ENCODE data around the gene HMGXB3.
"Not testable (repeated sequence)": the region's sequence is repeated elsewhere in the genome, so short reads cannot be mapped to it uniquely, and the experiment has no call there.

HMGXB3 gene

DNA sequence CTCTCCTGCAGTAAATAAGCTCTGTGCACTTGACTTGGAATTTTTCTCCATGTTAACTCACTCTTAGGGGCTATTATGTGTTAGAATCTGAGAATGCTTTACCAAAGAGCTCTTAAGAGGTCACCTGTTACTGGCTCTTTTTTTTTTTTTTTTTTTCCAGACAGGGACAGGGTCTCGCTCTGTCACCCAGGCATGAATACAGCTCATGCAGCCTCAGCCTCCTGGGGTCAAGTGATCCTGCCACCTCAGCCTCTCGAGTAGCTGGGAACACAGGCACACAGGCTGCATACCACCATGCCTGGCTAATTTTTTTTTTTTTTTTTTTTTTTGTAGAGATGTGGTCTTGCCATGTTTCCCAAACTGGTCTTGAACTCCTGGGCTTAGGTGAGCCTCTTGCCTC lies 22.1 kb downstream of the HMGXB3 start:
- no peak for DNase-seq

DNA sequence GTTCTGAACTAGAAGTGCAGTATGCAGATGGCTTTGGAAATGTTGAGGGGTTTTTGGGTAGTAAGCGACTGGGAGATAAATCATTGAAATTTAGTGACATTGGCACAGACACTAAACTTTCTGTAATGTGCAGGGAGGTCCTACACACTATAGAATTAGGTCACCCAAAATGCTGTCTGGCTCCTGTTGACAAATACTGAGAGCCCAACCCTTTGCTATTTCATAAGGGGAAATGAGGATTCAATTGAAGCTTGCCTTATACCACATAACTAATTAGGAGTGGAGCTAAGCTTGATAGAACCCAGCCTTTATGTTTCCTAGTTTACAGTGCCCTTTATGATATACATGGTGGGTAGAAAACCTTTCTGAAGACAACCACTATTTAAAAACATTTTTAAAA lies 22.6 kb downstream of the HMGXB3 start:
- DNase-seq = no peak

DNA sequence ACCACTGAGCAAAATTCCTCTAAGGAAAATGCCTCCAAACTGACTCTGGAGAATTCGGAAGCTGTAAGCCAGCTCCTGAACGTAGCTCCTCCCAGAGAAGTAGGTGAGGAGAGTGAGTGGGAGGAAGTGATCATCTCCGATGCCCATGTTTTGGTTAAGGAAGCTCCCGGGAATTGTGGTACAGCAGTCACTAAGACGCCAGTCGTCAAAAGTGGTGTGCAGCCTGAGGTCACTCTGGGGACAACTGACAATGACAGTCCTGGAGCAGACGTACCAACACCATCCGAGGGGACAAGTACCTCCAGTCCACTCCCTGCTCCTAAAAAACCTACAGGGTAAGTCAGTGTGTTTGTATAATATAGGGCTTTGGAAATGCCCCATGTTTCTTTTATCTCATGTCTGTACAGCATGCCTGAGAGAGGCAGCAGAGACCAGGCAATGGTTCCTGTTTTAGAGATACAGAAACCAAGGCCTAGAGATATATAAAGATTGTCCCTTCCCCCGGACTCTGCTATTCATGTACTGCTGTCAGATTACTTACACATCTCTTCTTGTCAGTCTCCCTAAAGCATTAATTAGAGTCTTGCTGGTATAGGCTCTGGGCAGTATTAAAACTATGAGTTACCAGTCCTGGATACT lies 23.9 kb downstream of the HMGXB3 start:
- DNase-seq = no peak

DNA sequence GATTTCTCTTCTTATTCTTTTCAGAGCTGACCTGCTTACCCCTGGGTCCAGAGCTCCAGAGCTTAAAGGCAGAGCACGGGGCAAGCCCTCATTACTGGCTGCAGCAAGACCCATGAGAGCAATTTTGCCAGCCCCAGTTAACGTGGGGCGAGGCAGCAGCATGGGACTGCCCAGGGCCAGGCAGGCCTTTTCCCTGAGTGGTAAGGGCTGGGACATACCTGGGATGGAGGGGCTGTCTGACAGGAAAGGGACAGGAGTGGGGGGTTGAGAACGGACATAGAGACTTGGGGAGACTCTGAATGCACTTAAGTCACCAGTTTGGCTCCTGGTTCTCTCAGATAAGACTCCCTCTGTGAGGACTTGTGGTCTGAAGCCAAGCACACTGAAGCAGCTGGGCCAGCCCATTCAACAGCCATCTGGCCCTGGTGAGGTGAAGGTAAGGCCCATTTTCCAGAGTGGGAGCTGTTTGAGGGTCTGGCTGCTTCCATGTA lies 26.2 kb downstream of the HMGXB3 start:
- DNase-seq = no peak

DNA sequence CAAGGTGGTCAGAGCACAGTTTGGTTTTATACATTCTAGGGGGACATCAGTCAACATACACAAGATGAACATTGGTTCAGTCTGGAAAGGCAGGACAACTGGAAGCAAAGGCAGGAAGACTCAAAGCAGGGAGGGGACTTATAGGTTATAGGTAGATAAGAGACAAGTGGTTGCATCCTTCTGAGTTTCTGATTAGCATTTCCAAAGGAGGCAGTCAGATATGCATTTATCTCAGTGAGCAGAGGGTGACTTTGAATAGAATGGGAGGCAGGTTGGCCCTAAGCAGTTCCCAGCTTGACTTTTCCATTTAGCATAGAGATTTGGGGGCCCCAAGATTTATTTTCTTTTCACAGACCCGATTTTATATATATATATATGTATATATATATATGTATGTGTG lies 27.5 kb downstream of the HMGXB3 start:
- DNase-seq = not testable (repeated sequence)

DNA sequence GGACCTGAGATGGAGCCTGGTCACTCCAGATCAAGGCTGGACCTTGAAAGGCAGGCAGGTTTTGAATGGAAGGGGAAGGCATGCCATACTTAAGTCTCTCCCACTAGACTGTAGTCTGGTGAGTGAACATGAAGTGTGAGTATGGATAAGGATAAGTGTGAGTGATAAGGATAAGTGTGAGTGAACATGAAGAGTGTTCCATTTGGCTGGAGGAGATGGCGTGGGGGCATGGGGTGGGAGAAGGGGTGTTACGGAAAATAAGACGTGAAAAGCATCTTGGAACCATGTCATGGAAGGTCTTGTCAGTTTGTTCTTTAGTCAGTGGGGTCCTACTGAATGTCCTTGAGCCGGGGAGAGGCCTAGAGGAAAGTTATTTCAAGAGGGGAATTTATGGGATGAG lies 32.8 kb downstream of the HMGXB3 start:
- DNase-seq = no peak

DNA sequence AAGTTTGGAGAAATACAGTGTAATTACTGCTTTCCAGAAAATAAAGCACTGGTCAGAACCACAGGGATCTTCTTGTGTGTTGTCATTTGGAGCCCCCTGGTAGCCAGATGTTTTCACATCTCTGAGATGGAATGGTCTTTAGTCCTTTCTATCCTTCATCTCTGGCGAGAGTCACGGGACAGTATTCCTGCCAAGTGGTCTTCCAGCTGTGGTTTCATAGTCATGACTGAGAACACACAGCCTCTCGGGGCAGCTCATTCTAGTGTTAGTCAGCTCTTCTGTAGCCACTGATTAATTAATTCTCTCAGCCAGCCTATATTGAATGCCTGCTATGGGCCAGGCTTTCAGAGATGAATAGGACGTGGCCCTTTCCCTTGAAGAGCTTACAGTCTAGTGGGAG lies 34.1 kb downstream of the HMGXB3 start:
- no peak for DNase-seq

DNA sequence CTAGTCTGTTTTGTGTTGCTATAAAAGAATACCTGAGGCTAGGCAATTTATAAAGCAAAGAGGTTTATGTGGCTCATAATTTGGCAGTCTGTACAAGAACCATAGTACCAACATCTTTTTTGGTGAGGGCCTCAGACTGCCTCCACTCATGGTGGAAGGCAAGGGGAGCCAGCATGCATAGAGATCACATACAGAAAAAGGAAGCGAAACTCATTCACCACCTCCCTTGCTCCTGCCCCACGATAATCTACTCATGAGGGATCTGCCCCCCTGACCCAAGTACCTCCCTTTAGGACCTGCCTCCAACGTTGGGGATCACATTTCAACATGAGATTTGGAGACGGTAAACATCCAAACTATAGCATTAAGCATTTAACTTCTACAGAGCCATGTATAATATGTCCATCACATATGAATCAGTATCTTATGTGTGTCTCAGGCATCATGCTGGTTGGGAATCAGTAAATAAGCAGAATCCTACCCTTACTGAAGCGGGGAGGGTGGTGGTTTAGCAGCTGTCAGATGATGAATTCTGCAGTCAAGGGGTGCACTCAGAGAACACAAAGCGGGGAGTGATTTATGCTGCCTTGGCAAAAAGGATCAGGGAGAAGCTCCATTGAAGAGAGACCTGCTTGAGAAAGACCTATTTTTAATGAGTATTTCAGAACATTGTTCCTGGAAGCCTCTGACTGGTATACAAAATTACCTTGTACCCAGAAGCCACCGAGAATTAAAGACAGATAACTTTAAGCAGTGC lies 34.8 kb downstream of the HMGXB3 start:
- DNase-seq = no peak

DNA sequence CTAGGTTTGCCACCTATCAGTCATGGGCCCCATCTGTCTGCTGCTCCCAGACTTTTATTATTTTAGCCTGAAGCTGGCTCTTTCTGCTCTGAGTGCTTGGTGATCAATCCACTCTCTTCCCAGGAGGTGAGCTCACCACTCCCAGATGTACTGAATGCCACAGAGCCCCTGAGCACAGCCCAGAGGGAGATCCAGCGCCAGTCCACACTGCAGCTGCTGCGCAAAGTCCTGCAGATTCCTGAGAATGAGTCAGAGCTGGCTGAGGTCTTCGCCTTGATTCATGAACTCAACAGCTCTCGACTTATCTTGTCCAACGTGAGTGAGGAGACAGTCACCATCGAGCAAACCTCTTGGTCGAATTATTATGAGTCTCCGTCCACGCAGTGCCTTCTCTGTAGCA lies 36.0 kb downstream of the HMGXB3 start:
- no peak for DNase-seq

DNA sequence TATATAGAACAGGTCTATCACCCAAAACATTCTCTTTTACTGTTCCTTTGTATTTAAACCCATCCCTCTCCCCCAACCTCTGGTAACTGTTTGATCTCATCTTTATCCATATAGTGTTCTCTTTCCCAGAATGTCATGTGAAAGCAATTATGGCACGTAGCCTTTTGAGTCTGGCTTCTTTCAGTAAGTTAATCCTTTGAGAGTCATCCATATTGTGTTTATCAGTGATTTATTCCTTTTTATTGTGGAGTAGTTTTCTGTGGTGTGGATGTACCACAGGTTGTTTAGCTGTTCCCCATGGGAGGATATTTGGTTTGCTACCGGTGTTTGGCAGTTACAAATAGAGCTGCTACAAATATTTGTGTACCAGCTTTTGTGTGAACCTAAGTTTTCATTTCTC lies 38.0 kb downstream of the HMGXB3 start:
- DNase-seq = no peak

DNA sequence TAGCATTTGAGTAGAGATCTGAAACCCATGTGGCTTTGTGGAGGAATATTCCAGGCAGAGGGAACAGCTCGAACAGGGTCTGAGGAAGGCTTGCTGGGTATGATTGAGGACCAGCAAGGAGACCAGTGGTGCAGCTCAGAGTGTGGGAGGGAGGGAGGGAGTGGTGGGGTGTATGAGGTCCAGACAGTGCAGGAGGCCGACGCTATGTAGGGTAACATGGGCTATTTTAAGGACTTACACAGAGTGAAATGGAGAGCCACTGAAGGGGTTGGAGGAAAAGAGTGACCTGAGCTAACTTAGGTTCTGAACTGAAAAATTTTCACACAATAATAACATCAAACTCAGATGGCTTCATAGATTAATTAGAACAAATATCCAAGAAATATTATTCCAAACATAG lies 41.9 kb downstream of the HMGXB3 start:
- DNase-seq = no peak

DNA sequence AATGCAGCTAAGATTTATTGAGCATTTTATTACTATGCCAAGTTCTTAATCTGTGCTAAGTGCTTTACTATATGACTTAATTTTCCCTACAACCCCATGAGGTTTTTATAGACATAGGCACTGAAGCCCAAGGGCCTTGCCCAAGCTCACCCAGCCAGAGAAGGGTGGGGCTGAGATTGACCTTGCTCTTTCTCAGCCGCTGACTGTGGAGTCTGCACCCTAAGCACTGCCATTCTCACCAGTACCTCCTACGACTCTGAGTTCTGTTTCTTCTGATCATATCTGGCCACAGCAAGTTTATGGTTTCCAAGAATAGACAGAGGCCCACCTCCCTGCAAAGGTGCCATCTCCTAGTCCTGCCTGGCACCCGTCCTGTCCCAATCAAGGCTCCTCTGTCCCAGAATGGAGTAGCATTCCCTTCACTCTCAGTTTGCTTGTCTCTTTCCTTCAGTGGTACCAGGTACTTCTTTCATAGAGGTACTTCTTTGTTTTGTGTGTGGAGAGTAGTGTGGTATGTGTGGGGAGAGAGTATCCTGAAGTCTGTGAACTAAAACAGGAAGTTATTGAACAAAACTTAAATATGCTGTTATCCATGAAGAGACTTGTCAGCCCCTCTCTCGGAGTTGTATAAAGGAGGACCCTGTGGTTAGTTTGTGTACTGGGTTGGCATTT lies 43.3 kb downstream of the HMGXB3 start:
- DNase-seq = no peak

DNA sequence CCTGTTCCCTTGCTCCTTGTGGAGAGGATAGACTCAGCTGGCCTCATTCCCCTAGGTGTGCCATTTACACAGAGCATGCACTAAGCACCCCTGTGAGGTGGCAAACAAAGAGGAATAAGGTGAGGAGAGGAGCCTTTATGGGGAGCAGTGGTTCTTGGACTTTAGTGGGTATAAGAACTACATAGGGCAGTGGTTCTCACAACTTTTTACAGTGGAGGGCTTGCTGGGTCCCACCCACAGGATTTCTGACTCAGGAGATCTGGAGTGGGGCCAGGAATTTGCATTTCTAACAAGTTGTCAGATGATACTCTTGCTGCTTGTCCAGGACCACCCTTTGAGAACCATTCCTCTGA lies 43.8 kb downstream of the HMGXB3 start:
- DNase-seq = no peak

DNA sequence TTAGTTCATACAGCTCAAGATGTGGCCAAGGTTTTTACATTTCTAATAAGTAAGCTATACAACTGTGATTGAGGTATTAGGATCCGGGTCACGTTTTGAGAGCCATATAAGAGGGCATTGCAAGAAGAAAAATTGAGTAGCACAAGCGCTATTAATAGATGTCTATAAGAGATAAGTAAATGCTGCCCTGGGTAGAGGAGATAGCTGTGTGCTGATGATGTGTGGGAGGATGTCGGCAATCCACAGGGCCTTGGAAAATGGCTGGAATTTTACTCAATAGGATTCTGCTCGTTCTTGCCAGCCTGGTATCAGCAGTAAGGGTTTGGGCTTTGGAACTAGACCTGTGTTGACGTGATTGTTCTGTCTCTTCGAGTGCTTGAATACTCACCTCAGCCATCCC lies 44.2 kb downstream of the HMGXB3 start:
- no peak for DNase-seq

DNA sequence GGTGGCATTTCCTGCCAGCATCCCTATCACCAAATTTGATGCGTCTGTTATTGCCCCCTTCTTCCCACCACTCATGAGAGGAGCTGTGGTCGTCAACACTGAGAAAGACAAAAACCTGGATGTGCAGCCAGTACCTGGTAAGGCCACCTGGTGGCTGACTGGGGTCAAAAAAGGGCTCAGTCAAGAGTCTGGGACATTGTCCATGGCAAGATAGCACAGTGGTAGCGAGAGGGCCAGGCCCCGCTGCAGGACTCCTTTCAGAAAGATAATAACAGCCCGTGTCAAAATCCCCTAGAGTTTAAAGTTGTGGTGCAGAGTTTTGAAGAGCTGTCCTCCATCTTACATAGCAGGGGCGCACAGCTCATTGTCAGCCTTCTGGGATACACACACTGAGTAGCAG lies 45.0 kb downstream of the HMGXB3 start:
- no peak for DNase-seq

DNA sequence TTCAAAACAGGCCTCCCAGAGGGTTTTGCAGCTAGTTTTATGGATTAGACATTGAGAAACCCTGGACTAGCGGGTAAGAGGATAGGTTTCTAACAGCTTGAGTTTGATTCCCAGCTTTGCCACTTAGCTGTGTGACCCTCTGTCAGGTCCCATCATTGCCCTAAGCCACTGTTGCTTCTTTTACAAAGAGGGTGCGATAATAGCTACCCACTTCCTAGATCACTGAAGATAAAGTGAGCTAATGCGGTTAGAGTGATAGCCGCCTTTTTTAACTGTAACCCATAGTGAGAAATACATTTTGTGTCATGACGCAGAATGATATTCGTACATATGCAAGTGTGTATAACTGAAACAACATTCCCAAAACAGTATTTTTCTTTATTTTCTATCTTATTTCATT lies 45.5 kb downstream of the HMGXB3 start:
- no peak for DNase-seq

DNA sequence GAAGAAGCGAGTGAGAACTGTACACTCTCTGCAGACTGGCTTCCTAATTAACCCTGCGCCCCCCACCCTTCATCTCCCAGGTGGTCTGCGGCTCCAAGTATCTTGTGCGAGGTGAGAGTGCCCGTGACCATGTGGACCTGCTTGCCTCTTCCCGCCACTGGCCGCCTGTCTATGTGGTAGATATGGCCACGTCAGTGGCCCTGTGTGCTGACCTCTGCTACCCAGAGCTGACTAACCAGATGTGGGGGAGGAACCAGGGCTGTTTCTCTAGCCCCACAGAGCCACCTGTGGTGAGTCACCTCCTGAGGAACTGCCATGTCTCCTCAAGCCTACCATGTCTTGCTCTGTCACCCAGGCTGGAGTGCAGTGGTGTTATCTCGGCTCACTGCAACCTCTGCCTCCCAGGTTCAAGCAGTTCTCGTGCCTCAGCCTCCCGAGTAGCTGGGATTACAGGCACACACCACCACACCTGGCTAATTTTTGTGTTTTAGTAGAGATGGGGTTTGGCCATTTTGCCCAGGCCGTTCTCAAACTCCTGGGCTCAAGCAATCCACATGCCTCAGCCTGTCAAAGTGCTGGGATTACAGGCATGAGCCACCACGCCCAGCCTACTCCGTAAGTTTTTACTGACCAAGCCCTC lies 49.8 kb downstream of the HMGXB3 start:
- DNase-seq = not testable (repeated sequence)

DNA sequence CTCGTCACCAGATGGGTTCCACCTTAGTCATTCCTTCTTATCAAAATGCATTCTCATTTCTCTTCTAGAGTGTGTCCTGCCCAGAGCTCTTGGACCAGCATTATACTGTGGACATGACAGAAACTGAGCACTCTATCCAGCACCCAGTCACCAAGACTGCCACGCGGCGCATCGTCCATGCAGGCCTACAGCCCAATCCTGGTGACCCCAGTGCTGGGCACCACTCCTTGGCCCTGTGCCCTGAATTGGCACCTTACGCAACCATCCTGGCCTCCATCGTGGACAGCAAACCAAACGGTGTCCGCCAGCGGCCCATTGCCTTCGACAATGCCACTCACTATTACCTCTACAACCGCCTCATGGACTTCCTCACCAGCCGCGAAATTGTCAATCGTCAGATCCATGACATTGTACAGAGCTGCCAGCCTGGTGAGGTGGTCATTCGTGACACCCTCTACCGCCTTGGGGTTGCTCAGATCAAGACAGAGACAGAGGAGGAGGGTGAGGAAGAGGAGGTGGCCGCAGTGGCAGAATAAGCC lies 51.2 kb downstream of the HMGXB3 start:
- no peak for DNase-seq

DNA sequence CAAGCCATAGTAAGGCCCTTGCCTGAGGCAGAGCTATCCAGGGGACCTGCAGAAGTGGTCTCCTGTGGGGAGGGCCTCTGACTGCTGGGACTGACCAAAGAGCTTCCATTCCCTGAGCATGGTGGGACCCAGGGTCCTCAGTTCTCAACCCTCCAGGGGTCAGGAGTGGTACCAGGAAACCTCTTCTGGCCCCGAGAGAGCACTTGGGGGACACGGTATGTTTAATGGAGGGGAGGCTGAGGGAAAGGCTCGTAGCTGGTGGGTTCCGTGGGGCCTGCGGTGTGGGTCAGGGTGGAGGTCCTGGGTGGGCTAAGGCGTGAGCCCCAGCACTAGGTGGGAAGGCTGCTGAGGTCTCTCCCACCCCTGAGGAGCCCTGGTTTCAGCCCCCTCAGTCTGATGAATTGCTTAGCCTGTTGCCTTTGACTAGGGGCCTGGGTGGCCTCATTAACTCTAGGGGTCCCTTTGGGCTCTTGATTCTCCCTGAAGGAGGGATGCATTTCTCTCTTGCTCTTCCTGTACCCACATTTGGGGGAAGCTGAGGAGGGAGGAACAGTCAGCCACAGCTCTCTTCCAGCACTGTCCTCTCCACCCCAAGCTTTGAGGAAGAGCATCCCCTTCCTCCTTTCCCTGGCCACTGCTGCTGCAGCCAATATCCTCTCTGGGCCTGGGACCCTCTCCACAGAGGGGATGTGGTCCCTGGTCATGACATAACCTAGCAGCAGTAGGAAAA lies 51.9 kb downstream of the HMGXB3 start:
- DNase-seq = no peak

DNA sequence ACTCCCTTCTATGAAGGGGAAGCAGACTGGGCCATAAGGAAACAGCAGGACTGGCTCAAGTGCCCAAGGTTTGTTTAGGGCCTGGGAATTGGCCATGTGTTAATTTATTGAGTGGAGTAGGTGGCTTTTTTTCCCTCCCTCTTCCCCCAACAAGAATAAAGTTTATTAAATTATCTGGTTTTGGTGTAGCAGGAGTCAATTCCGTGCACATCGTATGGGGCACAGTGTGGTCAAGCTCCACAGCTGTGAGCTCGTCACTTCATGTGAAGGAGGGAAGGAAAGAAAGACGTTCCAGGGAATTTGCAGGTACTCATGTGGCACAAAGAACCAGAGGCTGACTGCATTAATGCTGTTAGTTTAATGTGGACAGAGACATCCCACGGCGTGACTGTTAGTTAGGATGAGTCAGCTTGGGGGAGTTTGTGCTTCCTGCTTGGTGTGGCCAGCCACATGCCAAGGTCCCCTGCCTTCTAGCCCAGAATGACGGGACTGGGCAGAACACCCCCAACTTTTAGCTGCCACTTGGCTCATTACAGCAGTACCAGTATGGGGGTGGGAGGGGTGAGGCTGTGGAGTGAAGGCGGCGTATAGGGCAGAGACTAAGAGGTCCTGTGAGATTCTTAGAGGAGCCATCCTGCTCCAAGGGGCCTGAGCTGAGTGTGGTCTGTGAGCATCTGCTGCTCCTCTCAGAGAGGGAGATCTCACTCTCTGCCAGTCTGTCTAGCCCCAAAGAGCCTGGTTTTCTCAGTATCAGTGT lies 52.6 kb downstream of the HMGXB3 start:
- DNase-seq = no peak

DNA sequence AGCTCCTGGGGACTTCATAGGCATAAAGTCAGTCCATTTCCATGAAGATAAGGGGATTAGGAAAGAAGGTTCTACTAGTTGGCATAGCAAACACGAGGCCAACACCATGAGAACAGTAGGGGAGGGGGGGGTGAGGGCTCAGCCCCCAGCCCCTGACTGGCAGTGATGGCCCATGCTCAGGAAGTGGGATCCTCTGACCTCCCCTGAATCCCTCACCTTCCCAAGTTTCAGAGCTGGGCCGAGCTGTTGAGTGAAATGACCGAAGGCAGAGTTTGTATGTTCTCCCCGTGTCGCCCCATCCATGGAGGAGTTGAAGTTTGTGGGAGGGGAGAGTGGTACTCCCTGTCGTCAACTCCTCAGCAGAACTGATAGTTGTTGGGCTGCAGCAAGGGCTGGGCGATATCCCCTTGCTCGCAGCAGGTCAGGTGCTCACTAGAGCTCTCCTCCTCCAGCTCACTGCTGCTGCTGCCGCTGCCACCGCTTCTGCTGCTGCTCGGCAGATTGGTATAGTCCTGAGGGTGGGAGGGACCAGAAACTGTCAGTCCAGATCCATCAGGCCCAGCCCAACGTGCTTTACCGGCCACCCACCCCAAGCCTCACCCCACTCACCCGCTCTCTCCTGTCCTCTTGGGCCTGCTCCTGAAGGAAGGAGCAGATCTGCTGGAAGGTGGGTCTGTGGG lies 53.3 kb downstream of the HMGXB3 start:
- DNase-seq = no peak
